HFF-Myc (cell line): ENCODE data around the gene MRPL12.

Experiments
- DNase-seq: peaks from one replicate; pipeline ENCODE4 v3.0.0-alpha.2; 2011; ENCODE audit warnings: low read depth; ENCODE audit errors: extremely low read depth
- H3K4me3 ChIP-seq: replicated peaks from 2 replicates; pipeline ENCODE4 v1.5.1; 2011; ENCODE audit warnings: low read depth, mild to moderate bottlenecking, control low read depth, low read length
- TF ChIP-seq, protein P1 (sequence below): IDR thresholded peaks from 2 replicates; pipeline ENCODE4 v1.5.1; 2012; ENCODE audit warnings: mild to moderate bottlenecking, low read depth, low read length, control low read depth; ENCODE audit errors: missing control alignments

MRPL12 gene

DNA sequence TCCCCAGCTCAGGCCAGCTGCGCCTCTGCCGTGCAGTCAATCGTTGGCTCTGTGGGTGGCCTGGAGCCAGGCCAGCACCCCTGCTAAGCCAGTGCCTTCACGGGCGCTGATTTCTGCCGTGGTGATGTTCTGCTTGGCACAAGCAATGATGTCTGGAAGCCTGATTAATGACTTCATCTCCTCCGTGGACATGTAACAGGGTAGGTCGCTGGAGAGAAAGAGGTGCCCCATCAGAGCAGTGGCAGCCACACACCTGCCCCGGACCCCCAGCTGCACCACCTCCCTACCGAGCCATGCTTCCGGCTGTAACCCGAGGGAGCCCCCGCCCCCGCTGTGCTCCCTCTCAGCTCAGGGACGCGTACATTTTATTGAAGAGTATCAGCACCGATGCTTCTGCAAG, 21.5 kb upstream of the MRPL12 start:
- DNase-seq: no peak
- H3K4me3 ChIP-seq: no peak overlapping the region
- TF ChIP-seq, protein P1, sequence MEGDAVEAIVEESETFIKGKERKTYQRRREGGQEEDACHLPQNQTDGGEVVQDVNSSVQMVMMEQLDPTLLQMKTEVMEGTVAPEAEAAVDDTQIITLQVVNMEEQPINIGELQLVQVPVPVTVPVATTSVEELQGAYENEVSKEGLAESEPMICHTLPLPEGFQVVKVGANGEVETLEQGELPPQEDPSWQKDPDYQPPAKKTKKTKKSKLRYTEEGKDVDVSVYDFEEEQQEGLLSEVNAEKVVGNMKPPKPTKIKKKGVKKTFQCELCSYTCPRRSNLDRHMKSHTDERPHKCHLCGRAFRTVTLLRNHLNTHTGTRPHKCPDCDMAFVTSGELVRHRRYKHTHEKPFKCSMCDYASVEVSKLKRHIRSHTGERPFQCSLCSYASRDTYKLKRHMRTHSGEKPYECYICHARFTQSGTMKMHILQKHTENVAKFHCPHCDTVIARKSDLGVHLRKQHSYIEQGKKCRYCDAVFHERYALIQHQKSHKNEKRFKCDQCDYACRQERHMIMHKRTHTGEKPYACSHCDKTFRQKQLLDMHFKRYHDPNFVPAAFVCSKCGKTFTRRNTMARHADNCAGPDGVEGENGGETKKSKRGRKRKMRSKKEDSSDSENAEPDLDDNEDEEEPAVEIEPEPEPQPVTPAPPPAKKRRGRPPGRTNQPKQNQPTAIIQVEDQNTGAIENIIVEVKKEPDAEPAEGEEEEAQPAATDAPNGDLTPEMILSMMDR: no peak

DNA sequence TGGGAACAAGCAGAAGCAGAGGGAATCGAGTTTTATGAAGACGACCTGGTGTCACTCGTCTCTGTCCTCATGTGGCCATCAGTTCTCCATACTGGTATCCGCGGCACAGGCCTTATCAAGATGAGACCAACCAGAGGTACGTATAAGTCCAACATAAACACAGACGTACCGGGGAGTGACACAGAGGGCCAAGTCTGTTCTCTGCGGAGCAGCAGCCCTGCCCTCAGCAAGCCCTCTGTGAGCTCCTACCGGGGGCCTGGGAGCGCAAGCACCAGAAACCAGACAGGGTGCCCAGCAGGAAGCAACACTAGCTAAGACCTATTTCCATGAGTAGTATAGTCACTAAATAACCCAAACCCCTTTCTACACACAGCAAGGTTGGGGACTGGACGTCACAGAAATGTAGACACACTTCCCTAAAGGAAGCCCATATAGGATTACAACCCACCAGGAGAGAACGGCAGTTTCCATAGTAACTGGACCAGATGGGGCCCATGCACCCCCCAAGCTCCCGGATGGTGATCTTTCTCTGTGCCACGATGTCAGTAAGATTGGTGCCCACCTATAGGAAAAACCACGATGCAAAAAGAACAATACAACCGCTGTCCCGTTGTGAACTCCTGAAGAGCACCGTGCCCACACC, 20.5 kb upstream of the MRPL12 start:
- DNase-seq: no peak
- TF ChIP-seq, protein P1: no peak
- H3K4me3 ChIP-seq: peak overlapping the region; percentile 96

DNA sequence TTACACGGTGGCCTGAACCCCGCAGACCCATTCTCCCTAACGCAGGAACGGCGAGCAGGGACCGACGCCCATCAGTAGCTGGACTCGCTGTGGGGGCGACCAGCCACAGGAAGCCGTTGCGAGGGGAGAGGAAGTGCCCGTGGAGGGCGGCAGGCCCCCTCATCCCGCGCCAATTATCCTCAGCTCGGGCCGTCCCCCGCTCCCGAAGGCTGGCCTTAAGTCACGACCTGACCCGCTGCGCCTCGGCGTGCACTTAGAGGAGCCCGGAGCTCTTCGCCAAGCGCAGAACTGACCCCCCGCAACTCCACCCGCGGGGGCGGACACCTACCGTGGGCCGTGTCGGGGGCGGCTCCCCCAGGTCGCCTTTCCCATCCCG, 20.0 kb upstream of the MRPL12 start:
- TF ChIP-seq, protein P1: no peak
- peak overlapping the region; percentile 96 for H3K4me3 ChIP-seq
- DNase-seq: no peak

DNA sequence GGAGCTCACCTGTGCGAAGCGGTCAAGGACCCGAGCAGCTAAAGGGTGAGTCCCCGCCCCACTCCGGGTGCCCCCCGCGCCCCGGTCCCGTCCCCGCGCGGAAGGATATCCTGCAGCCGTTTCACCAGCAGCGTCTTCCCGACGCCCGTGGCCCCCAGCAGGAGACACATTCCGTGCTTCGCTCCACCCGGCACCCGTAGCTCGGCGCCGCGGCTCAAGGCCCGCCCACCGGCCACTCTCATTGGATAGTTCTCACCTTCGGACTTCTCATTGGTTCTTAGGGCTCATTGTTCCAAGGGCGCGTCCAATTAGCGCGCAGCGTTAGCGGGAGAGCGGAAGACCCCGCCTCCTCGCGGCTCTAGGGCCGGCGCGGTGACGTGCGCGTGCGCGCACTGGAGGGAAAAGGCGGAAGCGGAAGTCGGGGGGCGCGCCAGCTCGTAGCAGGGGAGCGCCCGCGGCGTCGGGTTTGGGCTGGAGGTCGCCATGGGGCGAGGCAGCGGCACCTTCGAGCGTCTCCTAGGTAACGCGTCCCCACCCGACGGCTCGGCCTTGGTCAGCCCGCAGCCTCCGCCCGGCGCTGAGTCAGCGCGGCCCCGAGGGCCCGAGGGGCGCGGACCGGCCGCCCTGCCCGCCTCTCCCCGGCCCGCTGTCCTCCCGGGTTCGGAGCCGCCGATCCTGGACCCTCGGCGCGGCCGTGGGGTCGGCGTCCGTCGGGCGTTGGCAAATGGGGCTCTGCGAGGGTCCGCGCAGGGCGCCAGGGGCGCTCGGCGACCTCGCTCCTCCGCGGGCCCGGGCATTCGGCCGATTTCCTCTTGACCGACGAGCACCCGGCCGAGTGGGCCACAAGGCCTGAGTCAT, 19.4 kb upstream of the MRPL12 start, which contains the start of the genes ARL16 and HGS:
ARL16 (minus strand) TSS at position 214 of the 858 bp plus-strand sequence; CDS start at position 170, 44 bp downstream.
HGS (plus strand) TSS at position 428 of the 858 bp plus-strand sequence; CDS start at position 484, 56 bp downstream.
- peak within 1 kb of the TSS; percentile 96 for H3K4me3 ChIP-seq
- peak; percentile 95 for DNase-seq
- TF ChIP-seq, protein P1: no peak

DNA sequence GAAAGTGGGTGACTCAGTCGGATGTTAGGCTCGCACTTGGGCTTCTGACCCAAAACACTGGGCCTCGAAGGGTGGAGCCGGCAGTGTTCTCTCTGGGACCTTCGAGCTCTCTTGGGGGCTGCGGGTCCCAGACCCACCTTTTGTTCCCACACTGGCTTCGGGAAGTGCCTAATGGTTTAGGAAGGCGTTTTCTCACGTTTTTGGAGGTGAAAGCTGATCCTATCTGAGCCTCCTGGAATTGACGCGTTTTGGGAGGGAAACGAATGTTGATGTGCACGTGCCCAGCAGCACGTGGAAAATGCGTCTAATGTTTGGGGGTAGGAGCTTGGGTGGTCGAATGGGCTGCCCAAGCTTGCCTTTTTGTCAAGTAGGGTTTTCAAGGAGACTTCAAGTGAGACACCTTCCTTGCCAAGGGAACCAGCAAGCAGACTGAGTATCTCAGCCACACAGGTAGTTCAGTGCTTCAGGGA, 18.7 kb upstream of the MRPL12 start:
- no peak for DNase-seq
- H3K4me3 ChIP-seq: peak overlapping the region; percentile 96
- TF ChIP-seq, protein P1: no peak

DNA sequence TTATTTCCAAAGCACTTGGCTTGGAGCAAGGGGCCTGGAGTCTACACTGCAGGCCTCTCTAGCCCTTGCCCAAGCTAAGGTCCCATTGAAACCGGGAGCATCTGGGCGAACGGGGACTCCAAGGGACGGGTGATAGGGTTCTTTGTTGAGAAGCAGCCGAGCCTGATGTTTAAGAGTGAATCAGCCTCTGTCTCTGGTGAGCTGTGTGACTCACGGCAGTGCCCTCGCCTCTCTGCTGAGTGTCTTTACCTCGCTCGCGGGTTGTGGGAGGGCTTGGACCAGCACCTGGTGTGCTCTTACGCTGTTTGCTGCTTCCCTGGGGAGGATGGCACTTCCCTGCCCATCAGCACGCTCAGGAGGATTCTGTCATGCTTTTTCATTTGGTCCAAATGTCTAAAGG, 18.1 kb upstream of the MRPL12 start:
- H3K4me3 ChIP-seq: peak overlapping the region; percentile 96
- no peak for DNase-seq
- TF ChIP-seq, protein P1: no peak
